Heart left ventricle (tissue), 13 donors: ENCODE measurements around the gene HPS3.

Experiments used
- POLR2A ChIP-seq, 2 donors: fragments of 450-650 bp; IDR thresholded peaks; one replicate each; pipeline ENCODE4 v1.6.1; 2017; ENCODE audit warnings: antibody characterized with exemption in 2 of 2, mild to moderate bottlenecking in 2 of 2, moderate library complexity in 2 of 2
- TF ChIP-seq, protein P1 (sequence below), 12 donors: fragments of 200-600 bp; sonication (generic) in 4 of 12; IDR thresholded peaks; one replicate each; pipeline versions ENCODE4 v1.5.0 to v1.8.0; 2018 to 2022; ENCODE audit warnings: antibody characterized with exemption in 12 of 12, mild to moderate bottlenecking in 5 of 12
- donor health status: ischemic (EF 13 %, LVEDD 7.1; RV severe dilation, severe dysfunction).
- donor health status: DM: no; HTN: yes; CAD: no.
- donor health status: DM: no; HTN: no; CAD: no.
- donor health status: ischemic (EF 25% LVEDD 6.9; RV normal size, moderate dysfunction).
- donor health status: ischemic (EF 25% LVEDD 5.7; RV mildly dilated, moderate dysfunction).
- donor health status: ischemic (EF 35%, LVEDD 5.7; RV mildly dilated, moderate dysfunction).
- donor health status: nonischemic (EF 11% LVEDD 7.7; RV severe dilation, severe dysfunction).
- donor health status: DM: yes; HTN: yes; CAD: no.
- donor health status: PGD.
- donor health status: ischemic (EF 29% LVEDD 5.4; RV normal size, mild dysfunction).
- donor health status: nonischemic (EF 23%, LVEDD 6.1; RV moderate dilation, normal function).

DNA sequence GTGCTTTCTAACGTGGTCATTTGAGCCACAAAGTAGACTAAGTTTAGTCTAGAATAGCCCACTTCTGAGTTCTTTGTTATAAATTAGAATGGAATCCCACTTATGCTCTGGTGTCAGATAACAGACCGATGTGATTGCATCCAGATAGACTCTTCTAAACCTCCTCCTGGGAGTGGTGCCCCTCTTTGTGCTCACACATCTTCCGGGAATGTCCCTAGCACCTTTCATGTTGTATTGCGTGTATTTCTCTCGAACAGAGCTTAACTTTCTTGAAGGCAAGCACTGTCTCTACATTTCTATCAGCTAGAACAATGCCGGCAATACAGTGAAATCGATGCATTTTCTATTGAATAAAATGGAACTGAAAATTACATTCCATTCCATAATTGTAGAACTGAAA is 69.2 kb downstream of the HPS3 start:
- TF ChIP-seq, protein P1, sequence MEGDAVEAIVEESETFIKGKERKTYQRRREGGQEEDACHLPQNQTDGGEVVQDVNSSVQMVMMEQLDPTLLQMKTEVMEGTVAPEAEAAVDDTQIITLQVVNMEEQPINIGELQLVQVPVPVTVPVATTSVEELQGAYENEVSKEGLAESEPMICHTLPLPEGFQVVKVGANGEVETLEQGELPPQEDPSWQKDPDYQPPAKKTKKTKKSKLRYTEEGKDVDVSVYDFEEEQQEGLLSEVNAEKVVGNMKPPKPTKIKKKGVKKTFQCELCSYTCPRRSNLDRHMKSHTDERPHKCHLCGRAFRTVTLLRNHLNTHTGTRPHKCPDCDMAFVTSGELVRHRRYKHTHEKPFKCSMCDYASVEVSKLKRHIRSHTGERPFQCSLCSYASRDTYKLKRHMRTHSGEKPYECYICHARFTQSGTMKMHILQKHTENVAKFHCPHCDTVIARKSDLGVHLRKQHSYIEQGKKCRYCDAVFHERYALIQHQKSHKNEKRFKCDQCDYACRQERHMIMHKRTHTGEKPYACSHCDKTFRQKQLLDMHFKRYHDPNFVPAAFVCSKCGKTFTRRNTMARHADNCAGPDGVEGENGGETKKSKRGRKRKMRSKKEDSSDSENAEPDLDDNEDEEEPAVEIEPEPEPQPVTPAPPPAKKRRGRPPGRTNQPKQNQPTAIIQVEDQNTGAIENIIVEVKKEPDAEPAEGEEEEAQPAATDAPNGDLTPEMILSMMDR (IDR thresholded peaks at IDR 0.05), result no peak
- no peak for TF ChIP-seq POLR2A (IDR thresholded peaks at IDR 0.05)
